Hematopoietic multipotent progenitor cell (in vitro differentiated cells): ENCODE data around the gene TMEM106C. TPM values are rescaled to one million over a fixed set of nuclear protein-coding genes. Genes with fewer than 3 reads are reported as not detected.

Experiments used
- DNase-seq, 3 donors: peaks; one replicate each; pipeline ENCODE4 v3.0.0-alpha.2; 2011 to 2015; ENCODE audit warnings: low read depth in 2 of 3, low spot score in 2 of 3
- total RNA-seq: library from RNA; depleted of rRNA; stranded (reverse); fragments of >200 nt; gene quantifications from one replicate; pipeline ENCODE4 v1.2.3, GENCODE V29; 2012

The TMEM106C gene
- total RNA-seq, 1 donor: 40.7 TPM

DNA sequence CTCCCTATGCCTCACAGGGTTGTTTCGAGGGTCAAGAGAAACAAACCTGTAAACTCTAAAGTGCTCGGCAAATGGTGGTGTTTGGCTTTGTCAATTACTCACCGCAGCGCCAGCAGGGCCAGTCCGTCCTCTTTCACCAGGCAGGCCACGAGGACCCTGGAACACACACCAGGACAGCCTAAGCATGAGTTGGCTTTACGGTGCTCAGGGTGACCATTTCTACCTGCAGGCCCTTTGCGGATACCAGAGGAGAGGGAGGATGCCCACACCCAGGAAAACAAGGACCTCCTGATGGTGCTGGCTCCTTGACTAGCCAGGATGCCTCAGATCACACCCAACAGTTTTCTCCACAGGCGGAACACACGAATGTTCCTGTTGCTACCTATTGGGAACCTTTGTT, 29.4 kb downstream of the TMEM106C start:
- no peak for DNase-seq

DNA sequence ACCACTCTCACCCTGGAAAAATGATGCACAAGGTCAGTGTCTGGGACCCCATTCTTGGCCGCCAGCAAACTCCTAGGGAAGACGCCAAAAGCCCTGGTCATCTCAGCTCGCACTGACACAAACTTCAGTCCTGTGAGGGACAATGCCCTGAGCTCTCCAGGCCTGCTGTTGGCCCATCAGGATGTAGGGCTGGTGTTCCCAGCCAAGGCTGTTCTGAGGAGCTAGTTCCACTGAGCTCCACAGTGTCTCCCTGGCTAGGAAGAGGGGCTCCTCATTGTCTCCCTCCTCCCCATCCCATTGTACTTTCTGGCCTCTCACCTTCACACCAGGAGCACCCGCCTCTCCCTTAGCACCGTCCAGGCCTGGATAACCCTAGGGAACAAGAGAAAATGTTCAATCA, 30.1 kb downstream of the TMEM106C start:
- no peak for DNase-seq

DNA sequence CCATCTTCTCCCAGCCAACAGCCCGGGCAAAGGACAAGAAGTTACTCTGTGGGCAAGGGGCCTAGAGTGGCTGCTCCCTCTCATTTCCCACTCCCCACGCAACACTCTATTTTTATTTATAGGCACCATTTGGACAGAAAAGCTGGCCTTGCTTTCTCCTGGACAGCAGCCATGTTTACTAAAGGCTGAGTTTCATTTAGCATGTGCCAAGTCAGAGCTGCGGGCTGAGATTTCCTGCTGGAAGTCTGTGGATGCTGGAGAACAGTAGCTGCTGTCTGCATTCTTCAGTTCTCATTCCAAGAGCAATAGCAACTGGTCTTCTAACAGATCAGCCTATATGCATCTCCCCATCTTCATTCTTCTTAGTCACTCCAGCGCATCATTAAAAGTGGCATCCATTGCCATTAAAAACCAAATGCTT, 32.6 kb downstream of the TMEM106C start:
- no peak for DNase-seq

DNA sequence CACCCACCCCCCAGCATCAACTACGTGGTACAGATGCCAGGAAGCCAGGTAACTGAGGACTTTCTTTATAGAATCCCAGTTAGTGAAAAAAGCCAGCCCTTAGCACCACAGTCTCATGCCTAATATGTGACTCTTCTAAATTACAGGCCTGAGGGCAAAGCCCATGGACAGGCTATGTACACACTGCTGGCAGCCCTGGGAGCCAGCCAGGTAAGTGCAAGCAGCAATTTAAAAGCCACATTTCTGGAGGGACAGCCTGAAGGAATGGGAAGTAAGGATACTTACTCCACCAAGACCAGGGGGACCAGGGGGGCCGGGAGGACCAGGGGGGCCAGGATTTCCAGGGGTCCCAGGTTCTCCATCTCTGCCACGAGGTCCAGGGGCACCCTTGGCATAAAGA, 33.9 kb downstream of the TMEM106C start:
- DNase-seq: no peak

DNA sequence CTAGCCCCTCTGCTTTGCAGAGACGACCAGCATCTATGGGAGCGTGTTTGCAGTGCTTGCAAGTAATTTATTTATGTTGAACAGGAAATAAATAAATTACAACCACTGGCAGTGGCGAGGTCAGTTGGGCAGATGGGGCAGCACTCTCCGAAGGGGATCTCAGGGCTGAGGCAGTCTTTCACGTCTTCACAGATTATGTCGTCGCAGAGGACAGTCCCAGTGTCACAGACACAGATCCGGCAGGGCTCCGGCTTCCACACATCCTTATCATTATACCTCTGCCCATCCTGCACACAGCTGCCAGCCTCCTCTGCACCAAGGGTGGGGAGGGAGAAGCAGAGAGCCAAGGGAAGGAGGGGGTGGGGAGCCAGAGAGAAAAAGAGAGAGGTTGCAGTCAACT, 36.4 kb downstream of the TMEM106C start:
- DNase-seq: no peak

DNA sequence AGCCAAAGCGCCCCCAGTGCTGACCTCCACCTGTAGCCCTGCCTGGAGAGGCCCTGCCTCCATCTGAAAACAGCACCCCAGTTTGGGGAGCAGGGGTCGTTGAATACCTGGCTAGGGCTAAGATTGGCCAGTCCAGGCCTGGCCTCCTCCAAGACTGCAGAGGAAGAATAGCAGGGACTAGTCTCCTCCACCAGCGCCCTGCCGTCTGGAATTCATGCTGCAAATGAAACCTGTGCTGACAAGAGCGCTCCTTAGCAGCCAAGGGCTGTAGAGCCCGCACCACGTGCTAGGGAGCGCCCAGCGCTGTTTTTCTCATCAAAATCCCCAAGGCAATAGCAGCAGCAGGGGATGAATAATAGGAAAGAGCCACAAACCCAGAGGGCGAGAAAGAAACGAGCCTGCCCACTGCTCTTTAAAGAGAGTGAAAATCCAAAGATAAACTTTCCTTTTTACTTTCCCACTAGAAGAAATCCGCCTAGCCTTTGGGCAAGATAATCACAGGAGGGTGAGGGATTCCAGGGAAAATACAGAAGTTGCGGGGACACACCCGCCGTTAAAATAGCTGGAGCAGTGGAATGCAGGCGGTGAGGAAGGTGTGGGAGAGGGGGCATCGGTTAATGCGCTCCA, 37.6 kb downstream of the TMEM106C start:
- DNase-seq: no peak

DNA sequence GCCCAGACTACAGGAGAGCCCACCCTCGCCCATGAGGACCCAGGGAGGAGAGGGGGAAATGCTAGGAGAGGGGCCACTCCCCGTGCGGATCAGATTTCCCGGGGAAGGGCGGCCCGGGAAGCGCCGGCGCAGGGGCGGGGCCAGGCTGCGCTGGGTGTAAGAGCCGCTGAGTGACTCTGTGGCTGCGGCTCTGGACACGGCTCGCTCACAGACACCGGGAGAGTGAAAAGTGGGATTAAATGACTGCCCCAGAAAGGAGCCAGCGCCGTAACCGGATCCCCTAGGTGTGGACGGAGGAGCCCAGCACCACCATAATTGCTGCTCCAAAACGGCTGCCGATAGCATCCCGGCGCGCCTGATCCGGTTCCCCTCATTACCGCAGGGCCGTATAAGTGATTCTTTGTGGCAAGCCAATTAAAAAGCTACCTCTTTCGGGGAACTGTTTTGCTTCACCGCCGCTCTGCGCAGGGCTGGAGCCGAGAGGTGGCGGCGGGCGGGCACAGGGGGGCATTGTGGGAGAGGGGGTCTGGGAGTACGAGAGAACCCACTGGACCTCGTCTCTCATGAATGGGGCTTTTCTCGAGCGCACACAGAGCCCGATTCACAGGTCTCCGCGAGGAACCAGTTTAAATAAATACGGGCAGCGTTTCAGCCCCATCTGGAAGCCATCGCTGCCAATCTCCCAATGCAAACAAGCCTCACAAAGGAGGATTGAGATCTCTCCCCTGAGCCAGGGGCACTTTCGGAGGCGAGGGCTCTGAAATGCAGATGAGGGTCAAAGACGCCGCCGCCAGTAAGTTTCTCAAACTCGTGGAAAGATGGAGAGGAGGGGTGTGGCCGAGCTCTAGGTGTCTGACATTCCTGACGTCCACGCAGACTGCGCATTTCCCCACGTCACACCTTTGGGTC, 38.4 kb downstream of the TMEM106C start:
- peak in 1 of 3 donors; percentile 29 for DNase-seq

DNA sequence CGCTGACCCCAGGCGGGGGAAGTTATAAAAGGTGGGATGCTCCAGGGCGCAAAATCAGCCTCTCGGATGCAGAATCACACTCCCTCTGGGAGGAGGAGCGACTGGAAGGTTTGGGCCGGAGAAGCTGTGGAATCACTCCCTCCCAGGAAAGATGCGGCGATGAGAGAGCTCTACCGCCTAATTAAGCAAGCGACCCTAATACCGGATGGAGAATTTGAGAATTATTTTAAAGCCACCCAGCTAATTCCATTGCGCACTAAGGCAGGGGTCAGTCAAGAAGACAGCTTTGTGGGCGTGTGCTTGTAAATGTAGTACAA, 39.0 kb downstream of the TMEM106C start:
- no peak for DNase-seq

DNA sequence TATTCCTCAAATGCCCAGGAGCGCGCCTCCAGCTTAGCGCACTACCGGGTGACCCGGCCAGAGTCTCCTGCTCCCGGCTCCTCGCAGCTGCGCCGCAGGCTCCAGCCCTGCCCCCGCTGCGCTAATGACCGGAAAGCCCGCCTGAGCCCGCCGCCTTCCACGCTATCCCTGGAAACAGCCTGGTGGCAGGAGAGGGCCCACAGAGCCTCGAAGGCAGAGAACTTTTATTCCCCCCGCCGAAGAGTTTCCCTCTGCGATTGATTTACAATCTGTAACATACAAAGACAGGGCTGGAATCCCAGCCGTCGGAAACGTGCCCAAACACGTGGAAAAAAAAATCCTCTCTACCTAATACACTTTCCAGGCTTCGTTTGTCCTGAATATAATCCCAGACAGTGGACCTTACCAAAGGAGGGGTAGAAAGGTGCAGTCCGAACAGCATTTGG, 39.4 kb downstream of the TMEM106C start:
- DNase-seq: no peak

DNA sequence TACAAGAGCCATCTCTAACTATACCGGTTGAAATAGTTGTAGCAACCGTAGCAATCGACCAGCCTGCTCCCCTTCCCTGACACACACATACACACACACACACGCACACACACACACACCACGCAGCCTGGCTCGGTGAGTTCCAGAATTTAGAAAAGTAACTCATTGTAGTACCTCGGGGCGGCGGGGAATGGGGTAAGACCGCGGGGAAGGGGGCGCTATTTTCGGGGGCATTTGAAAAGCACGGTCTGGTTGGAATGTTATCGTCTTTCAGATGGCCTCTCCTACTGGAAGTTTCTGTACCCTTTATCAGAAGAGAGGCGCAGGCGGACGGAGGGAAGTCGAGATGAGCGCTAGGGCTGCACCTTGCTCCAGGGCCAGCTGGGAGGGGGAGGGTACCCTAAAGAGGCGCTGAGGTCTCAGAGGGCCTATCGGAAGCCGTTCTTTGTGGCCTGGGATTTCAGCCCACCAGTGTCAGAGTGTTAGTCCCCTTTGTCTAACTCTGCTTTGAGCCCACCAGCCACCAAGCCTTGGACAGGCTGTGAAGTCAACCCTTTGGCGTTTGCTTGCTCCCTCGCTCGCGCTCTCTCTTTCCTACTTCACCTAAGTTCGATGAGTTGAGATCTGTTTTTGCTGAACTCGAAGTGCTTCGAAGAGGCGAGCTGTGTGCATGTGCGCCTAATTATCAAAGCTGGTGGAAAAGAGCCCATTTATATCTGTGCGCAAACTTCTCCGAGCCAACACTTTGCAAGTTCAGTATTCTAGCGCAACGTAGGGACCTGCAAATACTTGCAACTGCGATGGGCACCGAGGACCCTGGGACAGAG, 40.0 kb downstream of the TMEM106C start:
- DNase-seq: peak in 2 of 3 donors; percentile 36 to 59

DNA sequence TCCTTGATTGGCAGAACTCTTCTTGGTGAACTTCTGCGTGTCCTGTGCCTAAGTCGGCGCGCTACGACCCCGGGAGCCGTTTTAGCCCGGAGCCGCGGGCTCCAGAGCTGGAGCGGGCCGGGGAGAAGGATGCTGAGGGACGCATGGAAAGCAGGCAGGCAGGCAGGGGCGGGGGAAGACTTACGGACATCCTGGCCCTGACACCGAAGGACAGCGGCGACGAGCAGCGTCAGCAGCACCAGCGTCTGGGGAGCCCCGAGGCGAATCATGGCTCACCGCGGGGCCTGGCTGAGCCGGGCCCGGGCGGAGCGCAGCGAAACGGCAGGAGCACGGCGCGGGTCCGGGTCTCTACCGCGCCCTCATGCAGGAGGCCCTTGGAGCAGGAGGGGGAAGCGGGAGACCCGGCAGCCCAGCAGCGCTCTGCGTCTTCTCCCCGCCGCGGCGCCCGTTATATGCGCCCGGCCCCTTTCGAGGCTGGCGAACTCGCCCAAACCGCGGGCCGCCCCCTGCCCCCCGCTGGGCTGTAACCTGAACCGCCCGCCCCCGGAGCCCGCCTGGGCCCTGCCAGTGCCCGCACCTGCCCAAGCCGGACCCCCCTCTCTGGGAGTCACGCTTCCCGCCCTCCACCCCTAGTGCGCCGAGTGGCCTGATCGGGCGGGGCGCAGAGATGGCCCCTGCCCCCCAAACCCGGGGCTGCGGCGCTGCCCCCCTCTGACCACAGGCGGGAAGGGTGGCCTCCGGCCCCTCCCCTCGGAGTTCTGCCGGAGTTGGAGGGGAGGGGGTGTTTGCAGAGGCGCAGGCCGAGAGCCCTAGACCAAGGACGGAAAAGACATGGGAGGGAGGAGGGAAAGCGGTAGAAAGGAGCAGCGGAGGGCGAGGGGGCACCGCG, 40.9 kb downstream of the TMEM106C start, which contains the start of gene COL2A1:
Gene COL2A1, minus strand, starts transcription at position 424 of the 889 bp plus-strand sequence. Its CDS starts 155 bp downstream, at position 269.
- DNase-seq: peak in 2 of 3 donors; percentile 29 to 32

DNA sequence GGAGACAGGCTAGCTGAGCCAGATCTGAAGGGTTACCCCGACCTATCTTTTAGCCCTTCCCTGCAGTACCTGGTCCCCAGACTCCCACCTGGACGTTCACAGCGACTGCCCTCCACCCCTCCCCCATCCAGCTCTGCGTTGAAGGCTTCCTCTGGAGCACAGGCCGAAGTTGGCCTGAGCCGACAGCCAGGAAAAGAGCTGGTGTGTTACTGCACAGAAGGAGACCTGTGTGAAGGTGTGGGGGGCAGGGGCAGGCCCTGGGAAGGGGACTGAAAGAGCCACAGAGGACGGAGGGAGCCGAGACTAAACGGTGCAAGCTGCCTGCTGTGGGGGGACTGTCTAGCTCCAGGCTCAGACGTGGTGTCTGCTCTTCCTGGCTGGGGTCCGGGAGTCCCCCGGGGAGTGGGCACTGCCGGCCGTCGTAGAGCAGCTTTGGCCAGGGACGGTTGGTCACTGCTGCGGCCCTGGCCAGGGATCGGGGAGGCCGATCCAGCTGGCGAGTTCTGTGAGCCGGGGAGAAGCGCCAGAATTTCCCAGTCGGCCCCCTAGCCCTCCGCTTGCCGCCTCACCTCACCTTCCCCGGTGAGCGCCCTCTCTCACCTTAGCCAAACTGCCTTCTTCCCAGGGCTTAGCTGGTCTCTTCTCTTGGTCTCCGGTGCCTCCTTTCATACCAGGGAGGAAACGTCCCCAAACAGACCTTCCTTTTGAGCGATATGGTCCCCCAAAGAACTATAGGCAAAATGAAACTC, 41.8 kb downstream of the TMEM106C start:
- DNase-seq: no peak

DNA sequence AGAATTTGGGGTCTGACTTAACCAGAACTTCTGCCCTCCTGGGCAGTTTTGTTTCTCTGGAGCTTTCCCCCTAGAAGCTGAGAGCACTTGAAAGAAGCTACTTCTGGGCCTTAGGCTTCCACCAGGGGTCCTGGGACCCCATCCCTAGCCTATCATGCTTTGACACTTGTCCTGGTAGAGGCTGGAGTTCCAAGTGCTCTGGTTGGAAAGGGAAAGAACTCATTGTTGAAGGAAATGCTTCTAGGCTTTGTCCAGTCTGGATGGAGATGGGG, 42.3 kb downstream of the TMEM106C start:
- DNase-seq: no peak

DNA sequence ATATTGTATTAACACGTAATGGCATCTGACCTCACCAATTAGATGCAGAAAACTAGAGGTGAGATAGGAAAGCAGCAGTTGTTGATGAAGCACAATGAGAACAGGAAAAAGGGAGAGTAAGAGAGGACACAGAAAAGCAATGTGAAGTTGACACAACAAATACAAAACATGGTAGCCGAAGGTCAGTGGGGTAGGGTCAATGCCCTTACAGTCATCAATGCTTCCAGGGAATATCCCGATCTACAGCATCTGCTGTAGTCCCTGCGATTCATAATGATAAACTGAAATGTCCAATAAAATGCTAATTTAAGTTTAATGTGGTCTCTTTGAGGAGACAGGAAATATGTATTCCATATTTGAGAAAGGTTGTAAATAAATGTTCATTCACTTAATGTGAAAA, 43.8 kb downstream of the TMEM106C start:
- no peak for DNase-seq

DNA sequence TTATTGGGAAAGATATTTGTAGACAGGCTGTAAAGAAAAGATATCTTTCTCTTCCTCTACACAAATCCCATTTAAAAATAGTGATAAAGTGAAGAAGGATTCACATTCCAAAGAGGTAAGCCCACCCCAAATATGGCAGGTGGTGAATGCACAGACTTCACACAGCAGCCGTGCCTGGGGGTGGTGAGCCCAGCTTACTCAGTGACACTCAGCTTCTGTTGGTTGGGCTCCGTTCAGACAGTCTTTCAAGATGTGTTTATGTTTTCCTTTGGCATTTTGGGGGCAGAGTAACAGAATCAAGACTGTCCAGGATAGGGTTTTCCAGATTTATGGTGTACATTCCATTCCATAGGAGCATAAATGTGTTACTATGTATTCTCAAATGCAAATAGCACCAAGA, 45.0 kb downstream of the TMEM106C start:
- DNase-seq: no peak

DNA sequence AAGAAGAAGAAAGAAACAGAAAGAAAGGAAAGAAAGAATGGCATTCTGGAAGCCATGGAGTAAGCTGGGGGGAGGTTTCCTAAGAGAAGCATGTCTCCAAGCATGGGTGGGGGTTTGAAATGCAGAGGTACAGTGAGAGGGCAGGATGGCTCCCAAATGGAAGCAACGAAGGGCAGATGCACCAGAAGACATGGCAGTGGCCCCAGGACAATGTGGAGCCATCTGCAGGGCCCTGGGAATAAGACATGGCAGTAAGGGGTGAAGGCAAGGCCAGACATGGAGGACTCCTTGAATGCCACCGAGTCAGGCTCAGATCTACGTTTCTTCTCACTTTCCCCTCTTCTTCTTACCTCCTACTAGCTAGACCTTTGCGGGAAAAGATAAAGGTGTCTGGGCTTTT, 45.6 kb downstream of the TMEM106C start:
- no peak for DNase-seq

DNA sequence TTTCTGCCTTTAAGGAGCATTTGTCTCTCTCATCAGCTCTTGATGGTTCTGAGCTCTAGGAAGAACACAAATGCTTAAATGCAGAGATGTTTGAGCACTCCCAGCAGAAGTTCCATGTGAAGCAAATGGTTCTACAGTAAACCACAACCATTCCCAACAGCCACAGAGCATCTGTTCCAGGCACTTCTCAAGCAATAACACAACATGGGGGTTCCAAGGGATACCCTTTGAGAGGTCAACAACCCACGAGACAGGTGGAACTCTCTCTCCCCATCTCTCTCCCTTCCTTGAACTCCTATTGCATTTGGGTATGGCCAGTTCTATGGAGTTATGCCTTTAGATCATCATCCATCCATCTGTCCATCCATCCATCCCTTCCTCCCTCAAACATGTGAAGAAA, 46.1 kb downstream of the TMEM106C start:
- DNase-seq: no peak

DNA sequence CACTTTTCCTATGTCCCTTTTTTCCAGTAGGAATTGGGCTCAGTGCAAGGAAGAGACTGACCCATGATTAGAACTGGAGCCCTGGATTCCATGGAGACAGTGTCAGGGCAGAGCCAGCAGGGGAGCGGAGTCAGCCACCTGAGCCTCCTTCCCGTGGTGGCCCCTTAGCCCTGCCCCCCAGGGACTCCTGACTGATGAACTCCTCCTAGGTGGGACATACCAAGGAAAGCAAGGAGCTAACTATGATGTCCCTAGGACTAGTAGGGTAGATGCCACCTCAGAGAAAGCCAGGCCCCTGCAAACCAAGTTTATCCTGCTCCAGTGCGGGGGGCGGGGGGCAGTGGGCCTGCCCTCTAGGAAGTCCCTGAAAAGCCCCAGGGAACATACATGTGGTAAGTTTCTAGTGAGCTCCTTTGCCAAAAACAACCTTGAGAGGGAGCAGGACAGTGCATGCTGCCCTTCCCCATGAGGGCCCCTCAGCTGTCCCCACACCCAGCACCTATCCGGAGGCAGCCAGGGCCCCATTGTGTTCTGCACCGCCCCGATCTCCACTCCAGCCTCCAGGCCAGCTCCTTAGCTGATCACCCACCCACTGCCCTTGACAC, 47.1 kb downstream of the TMEM106C start:
- no peak for DNase-seq

DNA sequence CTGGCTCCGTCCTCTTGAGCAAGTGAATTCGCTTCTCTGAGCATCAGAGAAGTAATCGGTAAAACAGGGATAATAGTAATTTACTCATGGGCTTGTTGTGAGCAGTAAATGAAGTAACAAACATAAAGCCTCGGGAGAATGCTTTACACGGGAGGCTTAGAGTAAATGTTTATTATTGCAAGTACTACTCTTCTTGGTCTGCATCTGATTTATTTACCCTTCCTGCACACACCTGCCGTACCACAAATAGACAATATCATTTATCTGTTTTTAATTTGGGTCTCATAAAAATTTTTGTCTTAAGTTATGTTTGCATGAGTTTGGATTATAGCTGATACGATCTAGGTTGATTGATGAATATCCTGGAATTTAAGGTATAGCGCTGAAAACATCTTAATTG, 48.7 kb downstream of the TMEM106C start:
- DNase-seq: no peak
